Naive B cell (primary cell): ENCODE measurements around the gene CAMKK2. TPM values are rescaled to one million over a fixed set of nuclear protein-coding genes. Genes with fewer than 3 reads are reported as not detected.
"Not testable (repeated sequence)": the region's sequence is repeated elsewhere in the genome, so short reads cannot be mapped to it uniquely, and the experiment has no call there.

Experiments used
- ATAC-seq, 2 donors: fragments of 150-1000 bp; cut with Tn5 transposase; 2 replicates each; pipeline ENCODE4 v1.10.0; 2021; ENCODE audit warnings: low read depth in 2 of 2, mild to moderate bottlenecking in 2 of 2, moderate library complexity in 2 of 2
- DNase-seq: peaks from one replicate; pipeline ENCODE4 v3.0.0; 2022
- H3K27ac Mint-ChIP-seq, 6 donors: one replicate each; pipeline ENCODE4 v1.8.0; 2020 to 2022; ENCODE audit warnings: mild to moderate bottlenecking in 6 of 6, mixed read lengths in 6 of 6, moderate library complexity in 5 of 6, inconsistent platforms in 2 of 6
- H3K27me3 Mint-ChIP-seq, 3 donors: one replicate each; pipeline ENCODE4 v1.8.0; 2021 to 2022; ENCODE audit warnings: mixed read lengths in 3 of 3, mild to moderate bottlenecking in 1 of 3
- H3K36me3 Mint-ChIP-seq, 2 donors: one replicate each; pipeline ENCODE4 v1.8.0; 2020 to 2022; ENCODE audit warnings: mixed read lengths in 2 of 2, inconsistent platforms in 1 of 2, mild to moderate bottlenecking in 1 of 2
- H3K4me1 Mint-ChIP-seq, 3 donors: one replicate each; pipeline ENCODE4 v1.8.0; 2020 to 2022; ENCODE audit warnings: mixed read lengths in 3 of 3, inconsistent platforms in 1 of 3, mild to moderate bottlenecking in 1 of 3, moderate library complexity in 1 of 3
- H3K4me3 Mint-ChIP-seq, 8 donors: one replicate each; pipeline ENCODE4 v1.8.0; 2020 to 2022; ENCODE audit warnings: mild to moderate bottlenecking in 8 of 8, mixed read lengths in 8 of 8, moderate library complexity in 8 of 8, inconsistent platforms in 2 of 8
- H3K9me3 Mint-ChIP-seq, 7 donors: one replicate each; pipeline ENCODE4 v1.8.0; 2020 to 2022; ENCODE audit warnings: mixed read lengths in 7 of 7, mild to moderate bottlenecking in 5 of 7, inconsistent platforms in 2 of 7, moderate library complexity in 1 of 7
- polyA plus RNA-seq, 6 donors: library from polyadenylated mRNA; unstranded; fragments of 300-500 nt; fragmentation: Illumina TruSeq; gene quantifications; one replicate each; pipeline ENCODE4 v1.2.3, GENCODE V29; 2021; ENCODE audit warnings: low read depth in 6 of 6

Gene CAMKK2
- polyA plus RNA-seq, 6 donors from 2014 or later = 5.3 to 12.0 (median 8.3) TPM

- Mint-ChIP-seq H3K27ac (peak overlapping the region in 2 of 6 donors; percentile 47 to 54), H3K4me3 (peak overlapping the region in 5 of 8 donors; percentile 8 to 87 (median 47)), H3K9me3 (no peaks in the 10 kb centered on the region), H3K4me1 (peaks cover 12 to 28% (median 17%) of the 10 kb centered on the region in 3 donors), H3K36me3 (no peaks in the 10 kb centered on the region), H3K27me3 (no peaks in the 10 kb centered on the region)
- no peak for DNase-seq
- ATAC-seq = no peak
These were observed 2.2 kb downstream of the CAMKK2 start for GRCh38 chr12:121294151-121294889.

DNA sequence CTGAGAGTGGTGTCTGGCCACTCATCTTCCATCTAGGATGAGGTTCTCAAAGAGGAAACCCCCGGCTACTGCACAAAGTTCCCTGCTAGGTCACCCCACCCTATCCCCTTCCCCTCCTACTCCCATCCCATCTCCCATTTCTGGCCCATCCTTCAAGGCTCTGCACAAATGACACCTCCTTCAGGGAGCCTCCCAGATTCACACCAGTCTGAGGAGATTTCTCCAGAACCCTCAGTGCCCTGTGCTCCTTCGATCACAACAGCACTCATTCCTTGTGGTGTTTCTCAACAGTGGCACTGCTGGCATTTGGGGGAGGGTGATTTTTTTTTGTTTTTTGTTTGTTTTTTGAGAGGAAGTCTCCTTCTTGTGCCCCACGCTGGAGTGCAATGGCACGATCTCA, 2.9 kb downstream of the CAMKK2 start:
- ATAC-seq (no peak), DNase-seq (no peak)
- H3K36me3 Mint-ChIP-seq = no peaks in the 10 kb centered on the region
- peak overlapping the region in 1 of 8 donors; percentile 62 for H3K4me3 Mint-ChIP-seq
- H3K9me3 Mint-ChIP-seq = no peaks in the 10 kb centered on the region
- peak overlapping the region in 1 of 6 donors; percentile 15 for H3K27ac Mint-ChIP-seq
- peaks cover 16 to 32% (median 19%) of the 10 kb centered on the region in 3 donors for H3K4me1 Mint-ChIP-seq
- H3K27me3 Mint-ChIP-seq = no peaks in the 10 kb centered on the region

GRCh38 chr12:121290410-121290809, 6.1 kb downstream of the CAMKK2 start:
- Mint-ChIP-seq H3K4me3 (no peak overlapping the region), H3K4me1 (peaks cover 14 to 25% (median 15%) of the 10 kb centered on the region in 3 donors), H3K36me3 (no peaks in the 10 kb centered on the region), H3K9me3 (no peaks in the 10 kb centered on the region), H3K27ac (peak overlapping the region in 1 of 6 donors; percentile 76), H3K27me3 (no peaks in the 10 kb centered on the region)
- no peak for DNase-seq
- ATAC-seq = no peak

GRCh38 chr12:121289962-121290361, 6.5 kb downstream of the CAMKK2 start:
- peaks cover 10 to 21% (median 10%) of the 10 kb centered on the region in 3 donors for H3K4me1 Mint-ChIP-seq
- no peaks in the 10 kb centered on the region for H3K9me3 Mint-ChIP-seq
- H3K36me3 Mint-ChIP-seq = no peaks in the 10 kb centered on the region
- no peaks in the 10 kb centered on the region for H3K27me3 Mint-ChIP-seq
- DNase-seq (no peak), ATAC-seq (no peak)
- H3K27ac Mint-ChIP-seq = peak overlapping the region in 2 of 6 donors; percentile 22 to 76
- no peak overlapping the region for H3K4me3 Mint-ChIP-seq

GRCh38 chr12:121288986-121289385, 7.5 kb downstream of the CAMKK2 start:
- DNase-seq (no peak), ATAC-seq (no peak)
- H3K4me1 Mint-ChIP-seq = peaks cover 10 to 18% (median 10%) of the 10 kb centered on the region in 3 donors
- no peaks in the 10 kb centered on the region for H3K9me3 Mint-ChIP-seq
- H3K4me3 Mint-ChIP-seq = no peak overlapping the region
- H3K27me3 Mint-ChIP-seq = no peaks in the 10 kb centered on the region
- no peaks in the 10 kb centered on the region for H3K36me3 Mint-ChIP-seq
- H3K27ac Mint-ChIP-seq = peak overlapping the region in 1 of 6 donors; percentile 6

GRCh38 chr12:121288158-121288845, 8.2 kb downstream of the CAMKK2 start:
- no peaks in the 10 kb centered on the region for H3K36me3 Mint-ChIP-seq
- H3K27me3 Mint-ChIP-seq = no peaks in the 10 kb centered on the region
- DNase-seq (no peak), ATAC-seq (peak; percentile 76 to 86)
- H3K4me3 Mint-ChIP-seq = peak overlapping the region in 3 of 8 donors; percentile 20 to 35 (median 22)
- H3K4me1 Mint-ChIP-seq = peaks cover 10 to 18% (median 10%) of the 10 kb centered on the region in 3 donors
- peak overlapping the region in 2 of 6 donors; percentile 35 to 95 for H3K27ac Mint-ChIP-seq
- no peaks in the 10 kb centered on the region for H3K9me3 Mint-ChIP-seq

- H3K4me3 Mint-ChIP-seq = no peak overlapping the region
- no peaks in the 10 kb centered on the region for H3K27me3 Mint-ChIP-seq
- no peak for ATAC-seq
- H3K27ac Mint-ChIP-seq = peak overlapping the region in 1 of 6 donors; percentile 21
- DNase-seq = no peak
- H3K9me3 Mint-ChIP-seq = no peaks in the 10 kb centered on the region
- no peaks in the 10 kb centered on the region for H3K36me3 Mint-ChIP-seq
- H3K4me1 Mint-ChIP-seq = peaks cover 10 to 18% (median 10%) of the 10 kb centered on the region in 3 donors
These were observed 9.1 kb downstream of the CAMKK2 start for GRCh38 chr12:121287267-121287954.

- ATAC-seq = no peak
- DNase-seq = no peak
- Mint-ChIP-seq H3K36me3 (no peaks in the 10 kb centered on the region), H3K27me3 (no peaks in the 10 kb centered on the region), H3K27ac (no peak overlapping the region), H3K4me3 (no peak overlapping the region), H3K4me1 (peaks cover 10 to 16% (median 14%) of the 10 kb centered on the region in 3 donors), H3K9me3 (no peaks in the 10 kb centered on the region)
These were observed 10.7 kb downstream of the CAMKK2 start for GRCh38 chr12:121285856-121286255.

- no peaks in the 10 kb centered on the region for H3K9me3 Mint-ChIP-seq
- peaks cover 10 to 14% (median 13%) of the 10 kb centered on the region in 3 donors for H3K4me1 Mint-ChIP-seq
- H3K27ac Mint-ChIP-seq = no peak overlapping the region
- ATAC-seq (no peak), DNase-seq (no peak)
- H3K27me3 Mint-ChIP-seq = no peaks in the 10 kb centered on the region
- no peaks in the 10 kb centered on the region for H3K36me3 Mint-ChIP-seq
- H3K4me3 Mint-ChIP-seq = no peak overlapping the region
These were observed 11.7 kb downstream of the CAMKK2 start for GRCh38 chr12:121284551-121285390.

- no peak for DNase-seq
- H3K27me3 Mint-ChIP-seq = no peaks in the 10 kb centered on the region
- peaks cover 8 to 12% (median 10%) of the 10 kb centered on the region in 3 donors for H3K4me1 Mint-ChIP-seq
- H3K36me3 Mint-ChIP-seq = no peaks in the 10 kb centered on the region
- no peak overlapping the region for H3K27ac Mint-ChIP-seq
- no peak for ATAC-seq
- H3K9me3 Mint-ChIP-seq = no peaks in the 10 kb centered on the region
- H3K4me3 Mint-ChIP-seq = no peak overlapping the region
These were observed 12.7 kb downstream of the CAMKK2 start for GRCh38 chr12:121283841-121284240.

DNA sequence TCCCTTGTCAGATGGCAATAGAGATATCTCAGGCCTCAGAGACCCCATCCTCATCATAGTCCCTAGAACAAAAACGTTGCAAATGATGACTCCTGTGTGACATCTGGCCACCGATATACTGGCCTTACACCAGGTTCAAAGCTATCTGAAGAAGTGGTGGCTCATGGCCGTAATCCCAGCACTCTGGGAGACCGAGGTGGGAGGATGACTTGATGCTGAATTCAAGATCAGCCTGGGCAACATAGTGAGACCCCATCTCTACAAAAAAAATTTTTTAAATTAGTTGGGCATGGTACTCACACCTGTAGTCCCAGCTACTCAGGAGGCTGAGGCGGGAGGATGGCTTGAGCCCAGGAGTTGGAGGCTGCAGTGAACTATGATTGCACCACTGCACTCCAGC, 13.1 kb downstream of the CAMKK2 start:
- Mint-ChIP-seq H3K27ac (no peak overlapping the region), H3K9me3 (no peaks in the 10 kb centered on the region), H3K4me3 (no peak overlapping the region), H3K27me3 (no peaks in the 10 kb centered on the region), H3K4me1 (peaks cover 5 to 8% (median 5%) of the 10 kb centered on the region in 3 donors), H3K36me3 (no peaks in the 10 kb centered on the region)
- ATAC-seq = no peak
- no peak for DNase-seq

GRCh38 chr12:121282910-121283309, 13.6 kb downstream of the CAMKK2 start:
- not testable (repeated sequence) for H3K27ac Mint-ChIP-seq, H3K4me1 Mint-ChIP-seq

More at GRCh38 chr12:121282910-121283309, 13.6 kb downstream of the CAMKK2 start:
- ATAC-seq, DNase-seq, H3K36me3 Mint-ChIP-seq, H3K4me3 Mint-ChIP-seq, H3K9me3 Mint-ChIP-seq, H3K27me3 Mint-ChIP-seq: not testable (repeated sequence)
